CD8-positive, alpha-beta memory T cell (primary cell): ENCODE measurements around the gene ROCK2. TPM values are rescaled to one million over a fixed set of nuclear protein-coding genes. Genes with fewer than 3 reads are reported as not detected.
"Not testable (repeated sequence)": the region's sequence is repeated elsewhere in the genome, so short reads cannot be mapped to it uniquely, and the experiment has no call there.

Source experiments
- CTCF ChIA-PET: fragments of 350-600 bp; sonication (Branson Sonifier 250); formaldehyde crosslinking; loops from one replicate; lab custom pipeline; 2021; ENCODE audit warnings: antibody characterized with exemption; lab: Charles Lee
- POLR2A ChIA-PET: fragments of 350-600 bp; sonication (Branson Sonifier 250); formaldehyde crosslinking; loops from one replicate; lab custom pipeline; 2021; ENCODE audit warnings: antibody characterized with exemption; lab: Charles Lee
- DNase-seq, 5 donors: peaks; one replicate each; pipeline versions ENCODE4 v3.0.0 to v3.0.0-alpha.2; 2020 to 2022; ENCODE audit warnings: mixed read lengths in 1 of 5
- H3K27ac ChIP-seq: one replicate; pipeline ENCODE4 v1.7.0; 2013; ENCODE audit warnings: low read depth, mild to moderate bottlenecking, low read length, moderate library complexity
- H3K27me3 ChIP-seq: 2 replicates; pipeline ENCODE4 v1.7.0; 2013; ENCODE audit warnings: low read length, mild to moderate bottlenecking; ENCODE audit not compliant: insufficient read depth, poor library complexity, severe bottlenecking
- H3K36me3 ChIP-seq: 2 replicates; pipeline ENCODE4 v1.7.0; 2013; ENCODE audit warnings: mild to moderate bottlenecking, low read length, moderate library complexity; ENCODE audit not compliant: insufficient read depth
- H3K4me1 ChIP-seq: 2 replicates; pipeline ENCODE4 v1.7.0; 2013; ENCODE audit warnings: mild to moderate bottlenecking, low read length, moderate library complexity; ENCODE audit not compliant: insufficient read depth
- H3K4me3 ChIP-seq: 2 replicates; pipeline ENCODE4 v1.7.0; 2013; ENCODE audit warnings: mild to moderate bottlenecking, low read length
- H3K9me3 ChIP-seq: 2 replicates; pipeline ENCODE4 v1.7.0; 2013; ENCODE audit warnings: mild to moderate bottlenecking, low read length
- H3K27ac Mint-ChIP-seq, 8 donors: one replicate each; pipeline ENCODE4 v1.8.0; 2020 to 2021; ENCODE audit warnings: mixed read lengths in 8 of 8, mild to moderate bottlenecking in 6 of 8, inconsistent platforms in 3 of 8, moderate library complexity in 3 of 8
- H3K27me3 Mint-ChIP-seq, 2 donors: one replicate each; pipeline ENCODE4 v1.8.0; 2020 to 2021; ENCODE audit warnings: mixed read lengths in 2 of 2, mild to moderate bottlenecking in 1 of 2, moderate library complexity in 1 of 2
- H3K36me3 Mint-ChIP-seq, 3 donors: one replicate each; pipeline ENCODE4 v1.8.0; 2020 to 2021; ENCODE audit warnings: mixed read lengths in 3 of 3, inconsistent platforms in 1 of 3, mild to moderate bottlenecking in 1 of 3
- H3K4me1 Mint-ChIP-seq, 3 donors: one replicate each; pipeline ENCODE4 v1.8.0; 2020 to 2021; ENCODE audit warnings: mixed read lengths in 3 of 3, inconsistent platforms in 1 of 3, mild to moderate bottlenecking in 1 of 3
- H3K4me3 Mint-ChIP-seq, 7 donors: one replicate each; pipeline ENCODE4 v1.8.0; 2020 to 2021; ENCODE audit warnings: mixed read lengths in 7 of 7, mild to moderate bottlenecking in 6 of 7, moderate library complexity in 4 of 7, inconsistent platforms in 2 of 7
- H3K9me3 Mint-ChIP-seq, 5 donors: one replicate each; pipeline ENCODE4 v1.8.0; 2020 to 2022; ENCODE audit warnings: mixed read lengths in 5 of 5, mild to moderate bottlenecking in 3 of 5, moderate library complexity in 2 of 5, inconsistent platforms in 1 of 5
- polyA plus RNA-seq: library from polyadenylated mRNA; unstranded; fragments of 300-500 nt; fragmentation: Illumina TruSeq; gene quantifications from one replicate; pipeline ENCODE4 v1.2.3, GENCODE V29; 2021
- total RNA-seq, 2 experiments: library from RNA; stranded (reverse); gene quantifications; one replicate each; pipeline ENCODE4 v1.2.3, GENCODE V29; 2021

The ROCK2 gene
- total and polyA plus RNA-seq, 3 experiments from 2014 or later = 15.5 to 22.9 (median 19.5) TPM

GRCh38 chr2:11241412-11242203, 102.8 kb downstream of the ROCK2 start:
- no peaks in the 10 kb centered on the region for H3K4me1 ChIP-seq
- no peak for DNase-seq
- ChIA-PET POLR2A (no interaction called here), CTCF (no interaction called here)
- no peaks in the 10 kb centered on the region for H3K36me3 ChIP-seq
- no peaks in the 10 kb centered on the region for H3K27me3 ChIP-seq
- no peak overlapping the region for H3K4me3 ChIP-seq
- no peaks in the 10 kb centered on the region for H3K9me3 ChIP-seq
- H3K36me3 Mint-ChIP-seq = peaks cover 0 to 12% (median 4%) of the 10 kb centered on the region in 3 donors
- H3K4me1 Mint-ChIP-seq = peaks cover 7 to 23% (median 12%) of the 10 kb centered on the region in 3 donors
- no peaks in the 10 kb centered on the region for H3K9me3 Mint-ChIP-seq
- H3K27ac ChIP-seq = no peak overlapping the region
- H3K4me3 Mint-ChIP-seq = no peak overlapping the region
- no peak overlapping the region for H3K27ac Mint-ChIP-seq
- H3K27me3 Mint-ChIP-seq = no peaks in the 10 kb centered on the region

GRCh38 chr2:11239666-11240462, 104.6 kb downstream of the ROCK2 start:
- ChIA-PET CTCF (interaction anchor here (1.1 kb wide), 1 partner anchor 11 kb away, joined by 3 read pairs; no protein-coding TSS in a partner anchor), POLR2A (no interaction called here)
- peaks cover 0 to 12% (median 7%) of the 10 kb centered on the region in 3 donors for H3K36me3 Mint-ChIP-seq

GRCh38 chr2:11239147-11239546, 105.3 kb downstream of the ROCK2 start:
- ChIA-PET CTCF (no interaction called here), POLR2A (no interaction called here)
- Histone ChIP-seq H3K27ac (no peak overlapping the region), H3K4me1 (no peaks in the 10 kb centered on the region), H3K9me3 (no peaks in the 10 kb centered on the region), H3K27me3 (no peaks in the 10 kb centered on the region), H3K4me3 (no peak overlapping the region), H3K36me3 (no peaks in the 10 kb centered on the region)
- H3K27me3 Mint-ChIP-seq = no peaks in the 10 kb centered on the region
- no peak for DNase-seq
- H3K9me3 Mint-ChIP-seq = no peaks in the 10 kb centered on the region
- H3K4me1 Mint-ChIP-seq = peaks cover 6 to 19% (median 12%) of the 10 kb centered on the region in 3 donors
- peaks cover 0 to 12% (median 7%) of the 10 kb centered on the region in 3 donors for H3K36me3 Mint-ChIP-seq
- H3K4me3 Mint-ChIP-seq = no peak overlapping the region
- H3K27ac Mint-ChIP-seq = no peak overlapping the region

More at GRCh38 chr2:11239666-11240462, 104.6 kb downstream of the ROCK2 start:
- H3K27ac Mint-ChIP-seq = no peak overlapping the region
- Histone ChIP-seq H3K27me3 (no peaks in the 10 kb centered on the region), H3K4me1 (no peaks in the 10 kb centered on the region), H3K9me3 (no peaks in the 10 kb centered on the region), H3K36me3 (no peaks in the 10 kb centered on the region), H3K27ac (no peak overlapping the region), H3K4me3 (no peak overlapping the region)
- no peaks in the 10 kb centered on the region for H3K9me3 Mint-ChIP-seq
- H3K4me1 Mint-ChIP-seq = peaks cover 6 to 19% (median 12%) of the 10 kb centered on the region in 3 donors
- H3K4me3 Mint-ChIP-seq = no peak overlapping the region
- no peaks in the 10 kb centered on the region for H3K27me3 Mint-ChIP-seq
- DNase-seq = no peak

GRCh38 chr2:11237122-11237521, 107.3 kb downstream of the ROCK2 start:
- POLR2A ChIA-PET = no interaction called here
- no peak overlapping the region for H3K27ac ChIP-seq
- no peak for DNase-seq
- H3K4me1 ChIP-seq = no peaks in the 10 kb centered on the region
- no peak overlapping the region for H3K4me3 Mint-ChIP-seq
- H3K9me3 ChIP-seq = no peaks in the 10 kb centered on the region
- CTCF ChIA-PET = no interaction called here
- H3K4me3 ChIP-seq = no peak overlapping the region
- H3K9me3 Mint-ChIP-seq = no peaks in the 10 kb centered on the region
- H3K4me1 Mint-ChIP-seq = peaks cover 6 to 17% (median 12%) of the 10 kb centered on the region in 3 donors
- no peaks in the 10 kb centered on the region for H3K36me3 ChIP-seq
- H3K27me3 Mint-ChIP-seq = no peaks in the 10 kb centered on the region
- H3K27ac Mint-ChIP-seq = no peak overlapping the region
- no peaks in the 10 kb centered on the region for H3K27me3 ChIP-seq
- peaks cover 0 to 12% (median 9%) of the 10 kb centered on the region in 3 donors for H3K36me3 Mint-ChIP-seq

- Mint-ChIP-seq H3K27ac (no peak overlapping the region), H3K4me3 (no peak overlapping the region)
These were observed 108.1 kb downstream of the ROCK2 start for GRCh38 chr2:11236335-11236734.

GRCh38 chr2:11235583-11235982, 108.9 kb downstream of the ROCK2 start:
- no peak for DNase-seq
- no peak overlapping the region for H3K4me3 Mint-ChIP-seq
- peaks cover 6 to 12% (median 11%) of the 10 kb centered on the region in 3 donors for H3K4me1 Mint-ChIP-seq
- ChIA-PET POLR2A (no interaction called here), CTCF (interaction anchor here (1.5 to 1.6 kb wide), 2 partner anchors 176 to 347 kb away, joined by 4 to 8 read pairs; no protein-coding TSS in a partner anchor)
- no peaks in the 10 kb centered on the region for H3K36me3 ChIP-seq
- no peak overlapping the region for H3K27ac Mint-ChIP-seq
- H3K9me3 ChIP-seq = no peaks in the 10 kb centered on the region
- no peak overlapping the region for H3K4me3 ChIP-seq
- no peaks in the 10 kb centered on the region for H3K4me1 ChIP-seq
- peaks cover 0 to 7% (median 6%) of the 10 kb centered on the region in 3 donors for H3K36me3 Mint-ChIP-seq
- no peaks in the 10 kb centered on the region for H3K9me3 Mint-ChIP-seq
- no peak overlapping the region for H3K27ac ChIP-seq
- H3K27me3 ChIP-seq = no peaks in the 10 kb centered on the region
- no peaks in the 10 kb centered on the region for H3K27me3 Mint-ChIP-seq

More at GRCh38 chr2:11236335-11236734, 108.1 kb downstream of the ROCK2 start:
- Histone ChIP-seq H3K4me1 (no peaks in the 10 kb centered on the region), H3K4me3 (no peak overlapping the region), H3K27me3 (no peaks in the 10 kb centered on the region), H3K9me3 (no peaks in the 10 kb centered on the region), H3K36me3 (no peaks in the 10 kb centered on the region), H3K27ac (no peak overlapping the region)
- Mint-ChIP-seq H3K9me3 (no peaks in the 10 kb centered on the region), H3K36me3 (peaks cover 0 to 9% (median 7%) of the 10 kb centered on the region in 3 donors), H3K4me1 (peaks cover 6 to 14% (median 12%) of the 10 kb centered on the region in 3 donors), H3K27me3 (no peaks in the 10 kb centered on the region)
- POLR2A ChIA-PET = no interaction called here
- DNase-seq = no peak
- CTCF ChIA-PET = no interaction called here

GRCh38 chr2:11234309-11234708, 110.1 kb downstream of the ROCK2 start:
- no peak overlapping the region for H3K27ac ChIP-seq
- no peak overlapping the region for H3K4me3 ChIP-seq
- H3K27ac Mint-ChIP-seq = no peak overlapping the region
- H3K36me3 Mint-ChIP-seq = peaks cover 0 to 8% (median 7%) of the 10 kb centered on the region in 3 donors
- H3K9me3 ChIP-seq = no peaks in the 10 kb centered on the region
- DNase-seq = no peak
- H3K27me3 ChIP-seq = no peaks in the 10 kb centered on the region
- no peaks in the 10 kb centered on the region for H3K27me3 Mint-ChIP-seq
- no peak overlapping the region for H3K4me3 Mint-ChIP-seq
- peaks cover 7 to 19% (median 8%) of the 10 kb centered on the region in 3 donors for H3K4me1 Mint-ChIP-seq
- ChIA-PET POLR2A (no interaction called here), CTCF (interaction anchor here (0.8 to 1.6 kb wide), 4 partner anchors 102 to 348 kb away, joined by 3 to 8 read pairs (median 4); no protein-coding TSS in a partner anchor)
- H3K36me3 ChIP-seq = no peaks in the 10 kb centered on the region
- H3K9me3 Mint-ChIP-seq = no peaks in the 10 kb centered on the region
- no peaks in the 10 kb centered on the region for H3K4me1 ChIP-seq

GRCh38 chr2:11231193-11231592, 113.2 kb downstream of the ROCK2 start:
- DNase-seq, H3K9me3 ChIP-seq, H3K27me3 ChIP-seq, H3K27ac Mint-ChIP-seq, POLR2A ChIA-PET, H3K9me3 Mint-ChIP-seq, H3K27ac ChIP-seq, H3K4me1 ChIP-seq, H3K4me3 ChIP-seq, CTCF ChIA-PET, H3K4me3 Mint-ChIP-seq, H3K27me3 Mint-ChIP-seq, H3K36me3 ChIP-seq: not testable (repeated sequence)
- peaks cover 0 to 14% (median 10%) of the 10 kb centered on the region in 3 donors for H3K36me3 Mint-ChIP-seq
- H3K4me1 Mint-ChIP-seq = peaks cover 0 to 15% (median 3%) of the 10 kb centered on the region in 3 donors
